Immature natural killer cell (primary cell): ENCODE data around the gene GCNT1. TPM values are rescaled to one million over a fixed set of nuclear protein-coding genes. Genes with fewer than 3 reads are reported as not detected.
"Not testable (repeated sequence)": the region's sequence is repeated elsewhere in the genome, so short reads cannot be mapped to it uniquely, and the experiment has no call there.

Source experiments
- DNase-seq, 3 donors: peaks; one replicate each; pipeline ENCODE4 v3.0.0; 2022; ENCODE audit warnings: mixed read lengths in 1 of 3
- H3K27ac Mint-ChIP-seq, 6 donors: one replicate each; pipeline ENCODE4 v1.8.0; 2020; ENCODE audit warnings: mixed read lengths in 6 of 6, mild to moderate bottlenecking in 5 of 6, inconsistent platforms in 4 of 6, moderate library complexity in 3 of 6
- H3K27me3 Mint-ChIP-seq, 3 donors: one replicate each; pipeline ENCODE4 v1.8.0; 2020 to 2021; ENCODE audit warnings: low read depth in 3 of 3, mild to moderate bottlenecking in 3 of 3, mixed read lengths in 3 of 3, moderate library complexity in 3 of 3, inconsistent platforms in 1 of 3
- H3K36me3 Mint-ChIP-seq, 3 donors: one replicate each; pipeline ENCODE4 v1.8.0; 2020; ENCODE audit warnings: mixed read lengths in 3 of 3, inconsistent platforms in 2 of 3, mild to moderate bottlenecking in 2 of 3
- H3K4me1 Mint-ChIP-seq, 2 donors: one replicate each; pipeline ENCODE4 v1.8.0; 2020; ENCODE audit warnings: inconsistent platforms in 2 of 2, mild to moderate bottlenecking in 2 of 2, mixed read lengths in 2 of 2, moderate library complexity in 1 of 2
- H3K4me3 Mint-ChIP-seq, 5 donors: one replicate each; pipeline ENCODE4 v1.8.0; 2020; ENCODE audit warnings: mild to moderate bottlenecking in 5 of 5, mixed read lengths in 5 of 5, inconsistent platforms in 3 of 5, moderate library complexity in 3 of 5
- H3K9me3 Mint-ChIP-seq, 6 donors: one replicate each; pipeline ENCODE4 v1.8.0; 2020; ENCODE audit warnings: mild to moderate bottlenecking in 6 of 6, mixed read lengths in 6 of 6, inconsistent platforms in 4 of 6, moderate library complexity in 3 of 6
- polyA plus RNA-seq, 3 donors: library from polyadenylated mRNA; unstranded; fragments of 300-500 nt; fragmentation: Illumina TruSeq; gene quantifications; one replicate each; pipeline ENCODE4 v1.2.3, GENCODE V29; 2021

The GCNT1 gene
- polyA plus RNA-seq, 3 donors from 2014 or later, result 4.8 to 18.9 (median 9.1) TPM

DNA sequence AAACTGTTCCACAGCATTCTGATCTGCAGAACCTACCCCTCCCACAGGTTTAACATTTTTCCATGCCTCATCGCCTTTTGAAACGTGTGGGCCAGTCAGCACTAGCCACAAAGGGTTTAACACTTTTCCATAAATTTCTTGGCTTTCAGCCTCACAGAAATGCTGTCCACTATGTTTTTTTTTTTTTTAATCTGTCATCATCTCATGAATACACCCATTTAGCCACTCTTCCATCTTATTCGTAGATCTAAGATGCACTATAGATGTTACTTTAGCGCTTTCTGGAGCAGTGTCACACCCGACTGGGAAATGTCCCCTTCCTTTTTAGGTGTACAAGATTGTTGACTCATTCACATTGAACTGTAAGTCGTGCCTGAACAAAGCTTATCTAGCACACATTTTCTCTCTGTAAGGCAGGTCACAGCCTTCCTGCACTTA lies 62.3 kb downstream of the GCNT1 start:
- H3K4me3 Mint-ChIP-seq, result no peak overlapping the region
- H3K9me3 Mint-ChIP-seq, result no peaks in the 10 kb centered on the region
- no peak for DNase-seq
- H3K4me1 Mint-ChIP-seq, result peaks cover 6 to 15% of the 10 kb centered on the region in 2 donors
- no peak overlapping the region for H3K27ac Mint-ChIP-seq
- H3K36me3 Mint-ChIP-seq, result peaks cover 8 to 34% (median 25%) of the 10 kb centered on the region in 3 donors
- peaks cover 3 to 5% (median 4%) of the 10 kb centered on the region in 3 donors for H3K27me3 Mint-ChIP-seq

DNA sequence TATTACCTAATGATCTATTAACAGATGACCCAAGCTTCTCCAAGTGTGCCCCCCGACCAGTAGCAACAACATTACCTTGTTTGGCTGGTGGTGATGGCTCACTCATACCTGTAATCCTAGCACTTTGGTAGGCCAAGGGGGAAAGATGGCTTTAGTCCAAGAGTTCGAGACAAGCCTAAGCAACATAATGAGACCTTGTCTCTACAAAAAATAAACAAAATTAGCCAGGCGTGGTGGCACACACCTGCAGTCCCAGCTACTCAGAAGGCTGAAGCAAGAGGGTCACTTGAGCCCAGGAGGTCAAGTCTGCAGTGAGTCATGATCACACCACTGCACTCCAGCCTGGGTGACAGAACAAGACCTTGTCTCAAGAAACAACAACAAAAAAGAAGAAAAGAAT lies 62.9 kb downstream of the GCNT1 start:
- Mint-ChIP-seq H3K9me3 (no peaks in the 10 kb centered on the region), H3K36me3 (peaks cover 8 to 28% (median 20%) of the 10 kb centered on the region in 3 donors), H3K27ac (no peak overlapping the region), H3K4me1 (peaks cover 2 to 11% of the 10 kb centered on the region in 2 donors), H3K4me3 (no peak overlapping the region), H3K27me3 (peaks cover 3 to 5% (median 4%) of the 10 kb centered on the region in 3 donors)
- DNase-seq, result no peak

DNA sequence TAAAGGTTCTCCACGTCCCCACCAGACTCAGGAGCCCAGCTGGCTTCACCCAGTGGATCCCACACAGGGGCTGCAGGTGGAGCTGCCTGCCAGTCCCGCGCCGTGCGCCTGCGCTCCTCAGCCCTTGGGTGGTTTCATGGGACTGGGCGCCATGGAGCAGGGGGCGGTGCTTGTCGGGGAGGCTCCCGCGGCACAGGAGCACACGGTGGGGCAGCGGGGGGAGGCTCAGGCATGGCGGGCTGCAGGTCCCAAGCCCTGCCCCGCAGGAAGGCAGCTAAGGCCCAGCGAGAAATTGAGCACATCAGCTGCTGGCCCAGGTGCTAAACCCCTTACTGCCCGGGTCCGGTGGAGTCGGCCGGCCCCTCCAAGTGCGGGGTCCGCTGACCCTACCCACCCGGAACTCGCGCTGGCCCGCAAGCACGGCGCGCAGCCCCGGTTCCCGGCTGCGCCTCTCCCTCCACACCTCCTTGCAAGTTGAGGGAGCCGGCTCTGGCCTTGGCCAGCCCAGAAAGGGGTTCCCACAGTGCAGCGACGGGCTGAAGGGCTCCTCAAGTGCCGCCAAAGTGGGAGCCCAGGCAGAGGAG lies 64.7 kb downstream of the GCNT1 start:
- DNase-seq, H3K27ac Mint-ChIP-seq, H3K9me3 Mint-ChIP-seq, H3K4me3 Mint-ChIP-seq, H3K27me3 Mint-ChIP-seq, H3K4me1 Mint-ChIP-seq: not testable (repeated sequence)
- peaks cover 0 to 19% (median 17%) of the 10 kb centered on the region in 3 donors for H3K36me3 Mint-ChIP-seq

DNA sequence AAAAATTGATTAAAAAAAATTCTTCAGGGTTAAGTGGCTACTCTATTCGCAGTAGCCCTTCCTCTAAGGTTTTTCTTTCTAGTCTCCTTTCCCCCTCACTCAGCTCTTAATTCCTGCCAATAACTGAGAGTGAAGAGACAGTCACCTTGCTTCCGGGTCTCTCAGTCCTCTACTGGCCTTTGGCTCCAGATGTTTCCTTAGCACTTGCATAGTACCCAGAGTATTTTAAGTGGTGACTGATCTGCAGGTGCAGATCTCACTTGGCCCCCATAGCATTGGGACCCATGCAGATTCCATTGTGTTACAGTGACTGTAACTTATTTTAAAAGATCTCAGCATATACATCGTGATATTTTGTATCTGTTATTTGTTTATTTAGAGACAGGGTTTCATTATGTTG lies 66.2 kb downstream of the GCNT1 start:
- Mint-ChIP-seq H3K4me3 (no peak overlapping the region), H3K4me1 (peaks cover 3 to 10% of the 10 kb centered on the region in 2 donors), H3K27ac (no peak overlapping the region), H3K27me3 (peaks cover 0 to 1% (median 0%) of the 10 kb centered on the region in 3 donors), H3K9me3 (no peaks in the 10 kb centered on the region), H3K36me3 (peaks cover 3 to 16% (median 14%) of the 10 kb centered on the region in 3 donors)
- DNase-seq, result no peak

DNA sequence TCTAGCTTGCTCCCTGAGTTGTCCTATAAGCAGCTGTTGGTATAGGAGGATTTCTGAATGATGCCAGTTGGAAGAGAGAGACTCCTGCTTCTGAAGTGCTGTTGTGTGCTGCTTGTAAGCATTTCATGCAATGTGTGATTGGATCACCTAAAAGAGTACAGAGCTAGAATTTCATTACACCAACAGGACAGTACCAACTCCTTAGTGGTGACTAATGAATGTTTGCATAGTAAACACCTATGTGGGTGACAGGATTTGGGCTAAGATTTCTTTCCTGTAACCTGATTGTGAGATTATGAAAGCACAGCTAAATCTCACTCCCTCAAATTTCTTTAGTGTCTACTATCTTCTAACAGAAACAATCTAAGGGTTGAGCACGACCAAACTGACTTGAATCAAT lies 67.0 kb downstream of the GCNT1 start:
- H3K27ac Mint-ChIP-seq, result peak overlapping the region in 1 of 6 donors; percentile 6
- H3K36me3 Mint-ChIP-seq, result peaks cover 3 to 15% (median 14%) of the 10 kb centered on the region in 3 donors
- H3K4me1 Mint-ChIP-seq, result peaks cover 7 to 19% of the 10 kb centered on the region in 2 donors
- peaks cover 0 to 1% (median 0%) of the 10 kb centered on the region in 3 donors for H3K27me3 Mint-ChIP-seq
- H3K9me3 Mint-ChIP-seq, result no peaks in the 10 kb centered on the region
- DNase-seq, result no peak
- H3K4me3 Mint-ChIP-seq, result no peak overlapping the region

DNA sequence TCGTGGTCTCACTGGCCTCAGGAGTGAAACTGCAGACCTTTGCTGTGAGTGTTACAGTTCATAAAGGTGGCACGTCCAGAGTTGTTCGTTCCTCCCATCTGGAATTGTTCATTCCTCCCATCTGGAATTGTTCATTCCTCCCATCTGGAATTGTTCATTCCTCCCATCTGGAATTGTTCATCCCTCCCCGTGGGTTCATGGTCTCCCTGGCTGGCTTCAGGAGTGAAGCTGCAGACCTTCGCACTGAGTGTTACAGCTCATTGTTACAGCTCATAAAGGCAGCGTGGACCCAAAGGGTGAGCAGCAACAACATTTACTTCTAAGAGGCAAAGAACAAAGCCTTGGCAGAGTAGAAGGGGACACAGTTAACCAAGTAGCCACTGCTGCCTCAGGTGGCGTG lies 69.1 kb downstream of the GCNT1 start:
- H3K36me3 Mint-ChIP-seq, result peaks cover 3 to 11% (median 5%) of the 10 kb centered on the region in 3 donors
- H3K4me3 Mint-ChIP-seq, result no peak overlapping the region
- H3K4me1 Mint-ChIP-seq, result peaks cover 7 to 20% of the 10 kb centered on the region in 2 donors
- H3K27me3 Mint-ChIP-seq, result peaks cover 0 to 1% (median 0%) of the 10 kb centered on the region in 3 donors
- DNase-seq, result no peak
- no peak overlapping the region for H3K27ac Mint-ChIP-seq
- H3K9me3 Mint-ChIP-seq, result no peaks in the 10 kb centered on the region

DNA sequence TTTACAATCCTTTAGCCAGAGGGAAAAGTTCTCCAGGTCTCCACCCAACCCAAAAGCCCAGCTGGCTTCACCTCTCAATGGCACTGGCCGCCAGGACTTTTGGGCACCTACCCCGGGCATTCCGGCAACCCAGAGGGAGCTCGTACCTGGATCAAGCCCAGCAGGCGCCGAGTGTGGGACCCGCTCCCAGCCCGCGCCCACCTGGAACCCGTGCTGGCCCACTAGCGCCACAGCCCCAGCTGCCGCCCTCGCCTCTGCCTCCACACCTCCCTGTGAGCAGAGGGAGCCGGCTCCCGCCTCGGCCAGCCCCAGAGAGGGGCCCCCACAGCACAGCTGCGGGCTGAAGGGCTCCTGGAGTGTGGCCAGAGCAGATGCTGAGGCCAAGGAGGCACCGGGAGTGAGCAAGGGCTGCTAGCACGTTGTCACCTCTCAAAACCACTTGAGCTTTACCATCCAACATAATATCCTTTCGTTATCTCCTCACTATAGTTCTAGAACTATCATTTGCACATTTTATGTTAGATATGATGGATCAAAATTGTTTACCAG lies 69.7 kb downstream of the GCNT1 start:
- Mint-ChIP-seq H3K9me3 (no peaks in the 10 kb centered on the region), H3K27me3 (peaks cover 0 to 1% (median 0%) of the 10 kb centered on the region in 3 donors), H3K4me1 (peaks cover 7 to 20% of the 10 kb centered on the region in 2 donors), H3K4me3 (no peak overlapping the region), H3K36me3 (peaks cover 3 to 11% (median 5%) of the 10 kb centered on the region in 3 donors), H3K27ac (no peak overlapping the region)
- DNase-seq, result no peak

DNA sequence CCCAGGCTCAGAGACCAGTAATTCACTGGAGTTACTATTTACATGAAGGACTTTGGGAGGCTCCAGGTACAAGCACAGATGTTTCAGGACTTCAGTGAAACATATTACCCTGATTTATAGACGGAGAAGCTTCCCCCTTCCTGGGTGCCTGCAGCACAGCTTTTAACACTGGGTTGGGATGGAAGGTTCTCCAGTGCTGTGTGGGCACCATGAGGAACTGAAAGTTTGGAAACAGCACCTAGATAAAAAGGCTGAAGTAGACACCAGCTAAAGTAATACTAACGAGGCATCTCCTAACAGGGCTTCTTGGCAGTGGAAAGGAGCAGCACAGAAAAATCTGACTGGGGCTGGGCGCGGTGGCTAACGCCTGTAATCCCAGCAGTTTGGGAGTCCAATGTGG lies 70.7 kb downstream of the GCNT1 start:
- DNase-seq, result no peak
- Mint-ChIP-seq H3K4me1 (peaks cover 7 to 20% of the 10 kb centered on the region in 2 donors), H3K27ac (peak overlapping the region in 2 of 6 donors; percentile 17 to 79), H3K36me3 (peaks cover 3 to 11% (median 5%) of the 10 kb centered on the region in 3 donors), H3K4me3 (peak overlapping the region in 1 of 5 donors; percentile 9), H3K27me3 (peaks cover 0 to 2% (median 0%) of the 10 kb centered on the region in 3 donors), H3K9me3 (no peaks in the 10 kb centered on the region)

DNA sequence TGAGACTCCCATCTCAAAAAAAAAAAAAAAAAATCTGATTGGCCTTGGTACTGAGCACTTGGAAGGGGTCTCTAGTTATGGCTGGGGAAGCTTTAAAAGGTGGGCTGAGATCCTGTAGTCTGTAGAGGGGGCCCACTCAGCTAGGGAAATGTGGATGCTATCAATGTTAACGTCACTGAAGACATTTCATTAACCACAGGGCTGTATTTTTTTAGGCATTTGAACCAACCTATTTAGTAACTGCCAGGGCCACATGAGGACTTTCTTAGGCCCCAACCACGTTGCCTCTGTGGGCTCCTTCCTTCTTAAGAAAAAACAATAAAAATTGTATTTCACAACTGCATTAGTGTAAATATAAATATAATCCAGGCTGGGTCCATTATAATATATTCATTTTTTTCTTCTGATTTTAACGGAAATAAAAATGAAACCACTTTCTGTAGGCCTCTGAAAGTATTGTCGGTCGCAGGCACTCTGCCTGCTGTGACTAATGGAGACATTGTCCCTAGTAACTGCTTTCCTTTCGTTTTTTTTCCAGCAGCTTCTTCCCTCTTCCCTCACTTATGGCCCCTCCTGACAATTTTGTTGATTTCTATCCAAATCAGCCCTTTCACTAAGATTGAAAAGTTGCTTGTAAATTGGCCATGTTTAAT lies 71.6 kb downstream of the GCNT1 start:
- Mint-ChIP-seq H3K4me3 (peak overlapping the region in 4 of 5 donors; percentile 24 to 76 (median 68)), H3K36me3 (peaks cover 3 to 7% (median 5%) of the 10 kb centered on the region in 3 donors), H3K27me3 (peaks cover 0 to 2% (median 0%) of the 10 kb centered on the region in 3 donors), H3K4me1 (peaks cover 7 to 20% of the 10 kb centered on the region in 2 donors), H3K27ac (peak overlapping the region in 5 of 6 donors; percentile 50 to 80 (median 79)), H3K9me3 (no peaks in the 10 kb centered on the region)
- peak in 2 of 3 donors; percentile 6 to 12 for DNase-seq

DNA sequence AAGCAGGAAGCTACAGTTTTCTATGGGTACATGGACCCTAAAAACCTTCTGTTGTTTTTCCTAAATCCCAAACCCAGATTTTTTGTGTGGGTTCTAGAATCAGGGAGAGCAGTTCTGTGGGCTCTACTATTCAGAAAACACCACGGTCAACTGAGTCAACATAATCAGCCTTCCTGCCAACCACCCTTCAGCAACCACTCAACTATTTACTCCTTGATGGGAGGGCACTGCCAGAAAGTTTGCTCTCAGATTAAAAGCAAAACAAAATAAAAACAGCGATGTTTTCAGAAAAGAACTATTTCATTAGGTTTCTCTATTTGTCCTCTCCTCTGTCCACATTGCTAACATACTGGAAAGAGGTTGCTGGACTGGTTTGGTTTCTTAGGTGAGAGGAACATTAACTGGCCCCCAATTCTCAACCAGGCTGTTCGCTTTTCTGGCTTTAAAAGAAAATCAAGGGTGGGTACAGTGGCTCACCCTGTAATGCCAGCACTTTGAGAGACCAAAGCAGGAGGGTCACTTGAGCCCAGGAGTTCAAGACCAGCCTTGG lies 72.3 kb downstream of the GCNT1 start:
- Mint-ChIP-seq H3K27ac (peak overlapping the region in 1 of 6 donors; percentile 79), H3K27me3 (peaks cover 0 to 2% (median 0%) of the 10 kb centered on the region in 3 donors), H3K4me1 (peaks cover 5 to 13% of the 10 kb centered on the region in 2 donors), H3K36me3 (peaks cover 3 to 7% (median 5%) of the 10 kb centered on the region in 3 donors), H3K4me3 (peak overlapping the region in 1 of 5 donors; percentile 76), H3K9me3 (no peaks in the 10 kb centered on the region)
- no peak for DNase-seq

DNA sequence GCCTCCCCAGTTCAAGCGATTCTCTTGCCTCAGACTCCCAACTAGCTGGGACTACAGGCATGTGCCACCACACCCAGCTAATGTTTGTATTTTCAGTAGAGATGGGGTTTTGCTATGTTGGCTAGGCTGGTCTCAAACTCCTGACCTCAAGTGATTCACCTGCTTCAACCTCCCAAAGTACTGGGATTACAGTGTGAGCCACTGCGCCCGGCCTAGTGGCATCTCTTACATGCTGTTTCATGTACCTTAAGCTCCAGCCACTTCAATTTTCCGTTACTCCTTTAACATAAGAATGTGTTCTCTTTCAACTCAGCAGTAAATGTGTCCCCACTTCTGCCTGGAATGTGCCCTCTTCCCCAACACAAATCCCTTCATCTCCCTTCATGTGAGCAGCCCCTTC lies 73.9 kb downstream of the GCNT1 start:
- Mint-ChIP-seq H3K4me1 (peaks cover 5 to 11% of the 10 kb centered on the region in 2 donors), H3K27ac (peak overlapping the region in 1 of 6 donors; percentile 57)
- not testable (repeated sequence) for H3K27me3 Mint-ChIP-seq, H3K9me3 Mint-ChIP-seq, H3K4me3 Mint-ChIP-seq, DNase-seq, H3K36me3 Mint-ChIP-seq

DNA sequence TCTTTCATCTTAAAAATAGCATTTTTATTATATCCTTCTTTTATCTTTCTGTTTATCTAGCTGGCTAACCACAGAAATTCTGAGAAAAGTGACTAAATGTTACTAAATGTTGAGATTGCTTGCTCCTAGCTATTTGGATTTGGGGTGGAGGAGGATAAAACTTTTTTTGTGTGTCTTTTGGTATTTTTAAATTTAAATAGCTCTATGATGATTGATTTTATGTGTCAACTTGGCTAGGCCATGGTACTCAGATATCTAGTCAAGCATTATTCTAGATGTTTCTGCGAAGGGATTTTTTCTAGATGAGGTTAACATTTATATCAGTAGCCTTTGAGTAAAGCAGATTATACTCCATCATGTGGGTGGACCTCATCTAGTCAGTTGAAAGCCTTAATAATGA lies 75.0 kb downstream of the GCNT1 start:
- no peak overlapping the region for H3K4me3 Mint-ChIP-seq
- no peaks in the 10 kb centered on the region for H3K9me3 Mint-ChIP-seq
- H3K27me3 Mint-ChIP-seq, result peaks cover 0 to 2% (median 0%) of the 10 kb centered on the region in 3 donors
- no peak for DNase-seq
- H3K4me1 Mint-ChIP-seq, result peaks cover 5 to 11% of the 10 kb centered on the region in 2 donors
- H3K27ac Mint-ChIP-seq, result no peak overlapping the region
- H3K36me3 Mint-ChIP-seq, result peaks cover 0 to 5% (median 2%) of the 10 kb centered on the region in 3 donors

DNA sequence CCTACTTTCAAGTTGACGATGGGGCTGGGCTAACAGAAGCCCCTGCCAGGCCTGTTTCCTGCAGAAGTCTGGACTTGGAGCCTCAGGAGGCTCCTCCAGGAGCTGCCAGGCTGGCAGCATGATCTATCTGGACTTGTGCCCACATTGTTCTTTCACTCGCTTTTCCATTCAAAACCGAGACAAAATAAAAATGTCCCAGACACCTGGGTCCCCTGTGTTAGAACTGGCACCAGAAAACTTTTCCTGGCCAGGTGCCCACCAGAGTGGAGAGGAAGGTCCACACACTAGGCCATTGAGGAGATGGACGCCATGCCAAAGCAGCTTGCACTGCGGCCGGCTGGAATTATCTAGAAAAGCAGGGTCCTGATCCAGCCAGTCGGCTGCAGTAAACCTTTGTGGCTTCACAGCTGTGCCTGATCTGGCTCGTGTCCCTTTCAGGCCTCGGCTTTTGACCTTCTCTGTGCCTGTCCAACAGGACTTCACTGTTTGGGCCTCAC lies 78.2 kb downstream of the GCNT1 start:
- no peak for DNase-seq
- H3K9me3 Mint-ChIP-seq, result no peaks in the 10 kb centered on the region
- no peak overlapping the region for H3K27ac Mint-ChIP-seq
- H3K4me3 Mint-ChIP-seq, result no peak overlapping the region
- peaks cover 0 to 2% (median 1%) of the 10 kb centered on the region in 3 donors for H3K27me3 Mint-ChIP-seq
- no peaks in the 10 kb centered on the region for H3K36me3 Mint-ChIP-seq
- no peaks in the 10 kb centered on the region for H3K4me1 Mint-ChIP-seq
